Cerebellar cortex (tissue), 1 donor: ENCODE measurements around the gene R3HDM2.
"Not testable (repeated sequence)": the region's sequence is repeated elsewhere in the genome, so short reads cannot be mapped to it uniquely, and the experiment has no call there.

ENCODE experiments used
- DNase-seq: peaks from one replicate; pipeline ENCODE4 v3.0.0-alpha.2; 2015; ENCODE audit warnings: low spot score

Gene R3HDM2

DNA sequence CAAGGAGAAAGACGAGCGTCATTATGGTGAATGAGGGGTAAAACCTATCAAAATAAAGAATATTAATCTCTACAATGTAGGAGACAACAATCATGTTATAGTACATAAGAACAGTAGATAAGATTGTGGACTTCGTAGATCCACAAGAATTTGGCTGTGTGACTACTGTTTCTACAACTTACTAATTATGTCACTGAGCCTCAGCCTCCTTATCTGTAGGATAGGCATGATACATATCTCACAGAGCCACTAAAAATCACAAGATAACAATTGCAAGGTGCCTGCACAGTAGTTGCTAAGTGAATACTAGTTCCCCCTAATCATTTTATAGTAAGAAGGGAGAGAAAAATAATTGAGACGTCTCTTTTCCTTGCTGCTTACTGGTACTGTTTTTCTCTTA, 101.6 kb downstream of the R3HDM2 start:
- no peak for DNase-seq

DNA sequence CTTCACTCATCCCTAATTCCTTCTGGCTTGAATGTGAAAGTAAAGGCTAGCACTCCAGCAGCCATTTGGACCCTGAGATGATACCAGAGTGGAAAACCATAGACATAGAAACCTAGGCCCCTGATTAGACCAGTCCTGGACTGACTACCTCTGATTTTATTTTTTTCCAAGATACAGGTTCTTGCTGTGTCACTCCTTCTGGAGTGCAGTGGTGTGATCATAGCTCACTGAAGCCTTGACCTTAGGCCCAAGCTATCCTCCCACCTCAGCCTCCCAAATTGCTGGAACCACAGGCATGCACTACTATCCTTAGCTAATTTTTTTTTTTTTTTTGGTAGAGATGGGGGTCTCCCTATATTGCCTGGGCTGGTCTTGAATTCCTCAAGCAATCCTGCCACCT, 105.4 kb downstream of the R3HDM2 start:
- DNase-seq: no peak

DNA sequence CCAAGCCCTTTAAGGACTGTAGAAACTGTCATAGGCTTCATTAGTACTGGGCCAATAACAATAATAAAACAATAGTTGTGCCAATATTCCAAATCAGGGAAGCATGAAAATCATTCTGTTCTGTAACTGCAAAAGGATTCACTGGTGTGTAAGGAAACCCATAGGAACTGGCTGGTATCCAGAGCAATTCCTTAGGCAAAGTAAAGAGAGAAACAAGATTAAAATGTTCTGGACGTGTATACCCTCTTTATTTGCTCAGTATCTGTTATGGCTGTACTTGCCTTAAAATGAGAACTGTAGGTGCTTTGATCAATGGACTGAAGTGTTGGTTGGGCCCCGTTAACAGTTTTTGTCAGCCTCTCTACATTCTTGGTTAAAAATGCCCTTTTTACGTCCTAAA, 107.4 kb downstream of the R3HDM2 start:
- DNase-seq: peak; percentile 26

DNA sequence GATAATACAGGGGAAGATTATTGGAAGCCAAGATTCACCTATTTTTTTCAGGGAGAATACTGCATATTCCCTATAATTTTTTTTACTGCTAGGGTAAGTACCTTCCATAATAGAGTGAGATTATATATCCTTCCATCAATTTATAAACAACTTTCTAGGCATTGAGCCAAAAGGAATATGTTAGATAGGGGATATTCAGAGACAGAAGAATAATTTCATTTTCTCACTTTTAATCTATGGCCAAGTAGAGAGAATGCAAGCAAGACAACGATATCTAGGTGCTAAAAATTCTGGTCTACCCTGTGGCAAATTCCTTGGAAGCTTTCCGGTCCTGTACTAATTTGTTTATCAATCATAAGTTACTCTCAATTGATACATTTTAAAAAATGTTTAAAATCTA, 110.2 kb downstream of the R3HDM2 start:
- DNase-seq: no peak

DNA sequence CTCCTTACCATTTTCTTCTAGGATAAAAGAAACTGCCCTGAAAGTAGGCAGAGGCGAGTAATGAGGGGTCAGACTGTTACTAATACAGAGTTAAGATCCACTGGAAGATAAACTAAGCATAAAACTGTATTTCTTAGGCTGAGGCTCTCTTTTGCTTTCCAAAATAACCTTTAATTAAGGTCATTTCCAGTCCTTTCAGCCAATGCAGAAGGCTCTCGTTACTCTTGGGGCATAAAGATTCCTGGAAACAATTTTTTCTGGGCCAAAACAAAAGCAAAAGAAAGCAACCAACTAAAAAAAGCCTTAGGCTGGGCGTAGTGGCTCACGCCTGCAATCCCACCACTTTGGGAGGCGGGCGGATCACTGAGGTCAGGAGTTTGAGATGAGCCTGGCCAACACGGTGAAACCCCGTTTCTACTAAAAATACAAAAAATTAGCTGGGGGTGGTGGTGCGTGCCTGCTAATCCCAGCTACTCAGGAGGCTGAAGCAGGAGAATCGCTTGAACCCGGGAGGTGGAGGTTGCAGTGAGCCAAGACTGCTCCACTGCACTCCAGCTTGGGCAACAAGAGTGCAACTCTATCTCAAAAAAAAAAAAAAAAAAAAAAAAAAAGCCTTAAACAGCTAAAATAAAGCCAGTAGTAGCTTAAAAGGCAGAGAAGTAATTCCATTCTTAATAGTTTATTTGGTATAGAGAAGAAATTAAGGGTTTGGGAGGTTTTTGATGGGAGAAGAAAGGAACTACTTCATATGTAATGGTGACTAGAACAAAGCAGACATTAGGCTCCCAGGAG, 111.0 kb downstream of the R3HDM2 start:
- DNase-seq: peak; percentile 12

DNA sequence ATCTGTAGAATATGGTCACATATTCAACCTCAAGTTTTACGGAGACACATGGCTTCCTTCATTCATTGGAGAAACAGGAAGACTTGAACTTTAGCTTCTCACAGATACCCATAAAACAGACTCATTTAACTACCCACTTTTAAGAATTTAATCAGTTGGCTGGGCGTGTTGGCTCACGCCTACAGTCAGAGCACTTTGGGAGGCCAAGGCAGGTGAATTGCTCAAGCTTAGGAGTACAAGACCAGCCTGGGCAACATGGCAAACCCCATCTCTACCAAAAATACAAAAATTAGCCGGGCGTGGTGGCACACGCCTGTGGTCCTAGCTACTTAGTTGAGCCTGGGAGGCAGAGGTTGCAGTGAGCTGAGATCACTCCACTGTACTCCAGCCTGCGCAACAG, 115.2 kb downstream of the R3HDM2 start:
- no peak for DNase-seq

DNA sequence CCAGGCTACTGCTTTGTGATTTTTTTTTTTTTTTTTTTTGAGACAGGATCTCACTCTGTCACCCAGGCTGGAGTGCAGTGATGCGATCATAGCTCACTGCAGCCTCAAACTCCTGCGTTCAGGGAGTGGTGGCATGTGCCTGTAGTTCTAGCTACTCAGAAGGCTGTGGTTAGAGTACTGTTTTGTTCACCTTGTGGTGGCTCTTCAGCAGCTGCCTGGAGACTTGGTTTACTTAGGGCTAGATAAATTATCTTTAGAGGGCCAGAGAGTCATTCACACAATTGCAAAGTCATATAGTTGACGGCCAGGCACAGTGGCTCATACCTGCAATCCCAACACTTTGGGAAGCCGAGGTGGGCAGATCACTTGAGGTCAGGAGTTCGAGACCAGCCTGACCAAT, 118.6 kb downstream of the R3HDM2 start:
- DNase-seq: not testable (repeated sequence)

DNA sequence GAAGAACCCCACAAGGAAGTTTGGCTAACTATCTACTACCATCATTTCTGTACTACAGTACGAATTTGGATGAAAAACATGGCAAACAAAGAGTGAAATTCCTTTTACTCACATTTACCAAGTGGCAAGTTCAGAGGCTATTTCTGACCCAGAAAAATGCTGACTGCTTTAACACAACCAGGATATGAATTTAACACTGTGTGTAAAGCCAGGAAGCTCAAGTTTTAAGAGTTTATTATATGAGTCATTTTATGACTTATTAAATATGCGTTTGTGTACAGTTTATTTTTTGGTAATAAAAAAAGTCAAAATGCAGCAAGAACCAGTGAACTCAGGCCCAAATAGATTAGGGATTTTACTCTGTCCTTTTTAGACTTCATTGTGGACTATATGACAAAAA, 121.4 kb downstream of the R3HDM2 start:
- DNase-seq: no peak

DNA sequence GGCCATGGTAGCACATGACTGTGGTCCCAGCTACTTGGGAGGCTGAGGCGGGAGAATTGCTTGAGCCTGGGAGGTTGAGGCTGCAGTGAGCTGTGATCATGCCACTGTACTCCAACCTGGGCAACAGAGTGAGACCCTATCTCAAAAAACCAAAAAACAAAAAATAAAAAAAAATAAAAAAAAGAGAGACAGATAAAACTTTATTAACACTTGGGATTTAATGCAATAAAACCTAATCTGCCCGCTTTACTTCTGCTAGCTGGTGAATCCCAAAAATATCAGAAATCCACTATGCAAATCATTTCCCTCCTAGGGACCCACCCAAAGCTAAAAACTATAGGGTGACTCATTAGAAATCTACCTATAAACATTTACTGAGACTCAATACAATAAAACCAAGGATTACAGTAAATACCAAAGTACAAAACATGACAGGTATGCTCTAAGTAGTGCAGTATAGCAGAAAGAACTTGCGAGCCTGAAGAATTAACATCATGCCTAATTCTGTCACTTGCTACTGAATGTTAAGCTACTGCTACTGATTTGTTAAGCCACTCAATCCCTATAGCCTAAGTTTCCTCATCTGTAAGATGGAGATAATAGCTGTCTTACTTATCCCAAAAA, 129.8 kb downstream of the R3HDM2 start:
- no peak for DNase-seq

DNA sequence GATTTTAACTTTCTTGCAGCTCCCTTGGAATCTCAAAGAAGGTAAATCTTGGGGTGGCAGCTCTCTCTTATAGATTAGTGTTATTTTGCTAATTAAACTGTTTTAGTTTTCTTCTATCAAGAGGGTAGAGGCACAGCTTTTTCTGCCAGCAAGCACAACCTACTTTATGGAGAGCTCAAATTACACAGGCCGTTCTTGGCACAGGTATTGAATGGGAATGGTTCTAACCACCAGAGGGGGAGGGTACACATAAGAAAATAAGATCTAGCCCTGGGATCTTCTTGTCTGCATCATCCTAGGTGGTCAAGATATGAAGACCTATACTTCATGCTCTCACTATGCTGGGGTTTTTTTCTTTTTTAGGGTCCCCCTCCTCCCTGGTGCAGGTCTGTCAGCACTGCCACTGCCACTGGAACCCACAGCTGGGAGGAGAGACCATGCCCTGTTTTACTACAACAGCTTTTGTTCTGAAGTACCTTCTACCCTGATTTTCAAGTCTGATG, 131.3 kb downstream of the R3HDM2 start:
- no peak for DNase-seq

DNA sequence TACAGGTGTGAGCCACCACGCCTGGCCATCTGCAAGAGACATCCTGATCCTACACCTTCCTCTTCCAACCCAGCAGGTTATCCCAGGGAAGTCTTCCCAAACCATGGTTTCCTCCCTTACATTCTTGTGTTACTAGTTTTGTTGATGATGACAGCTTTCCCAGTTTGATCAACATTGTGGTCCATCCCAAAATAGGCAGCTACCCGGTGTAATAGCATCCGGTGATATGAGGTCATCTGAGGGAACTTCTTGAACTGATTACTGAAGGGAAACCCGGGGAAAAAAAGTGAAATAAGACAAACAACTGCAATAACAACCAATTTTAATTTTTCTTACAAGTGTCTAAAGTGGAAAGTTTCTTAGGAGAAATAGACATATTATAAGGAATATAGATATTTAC, 134.6 kb downstream of the R3HDM2 start:
- no peak for DNase-seq

DNA sequence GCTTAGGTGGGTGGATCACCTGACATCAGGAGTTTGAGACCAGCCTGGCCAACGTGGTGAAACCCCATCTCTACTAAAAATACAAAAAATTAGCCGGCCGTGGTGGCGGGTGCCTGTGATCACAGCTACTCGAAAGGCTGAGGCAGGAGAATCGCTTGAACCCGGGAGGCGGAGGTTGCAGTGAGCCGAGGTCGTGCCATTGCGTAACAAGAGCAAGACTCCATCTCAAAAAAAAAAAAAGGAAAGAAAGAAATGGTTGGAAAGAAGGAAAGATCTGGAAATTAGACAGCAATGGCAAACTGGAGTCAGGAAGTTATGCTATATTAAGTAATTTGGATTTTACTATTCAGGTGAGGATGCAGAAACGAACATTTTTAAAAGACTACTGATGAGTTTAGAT, 148.8 kb downstream of the R3HDM2 start:
- DNase-seq: not testable (repeated sequence)

DNA sequence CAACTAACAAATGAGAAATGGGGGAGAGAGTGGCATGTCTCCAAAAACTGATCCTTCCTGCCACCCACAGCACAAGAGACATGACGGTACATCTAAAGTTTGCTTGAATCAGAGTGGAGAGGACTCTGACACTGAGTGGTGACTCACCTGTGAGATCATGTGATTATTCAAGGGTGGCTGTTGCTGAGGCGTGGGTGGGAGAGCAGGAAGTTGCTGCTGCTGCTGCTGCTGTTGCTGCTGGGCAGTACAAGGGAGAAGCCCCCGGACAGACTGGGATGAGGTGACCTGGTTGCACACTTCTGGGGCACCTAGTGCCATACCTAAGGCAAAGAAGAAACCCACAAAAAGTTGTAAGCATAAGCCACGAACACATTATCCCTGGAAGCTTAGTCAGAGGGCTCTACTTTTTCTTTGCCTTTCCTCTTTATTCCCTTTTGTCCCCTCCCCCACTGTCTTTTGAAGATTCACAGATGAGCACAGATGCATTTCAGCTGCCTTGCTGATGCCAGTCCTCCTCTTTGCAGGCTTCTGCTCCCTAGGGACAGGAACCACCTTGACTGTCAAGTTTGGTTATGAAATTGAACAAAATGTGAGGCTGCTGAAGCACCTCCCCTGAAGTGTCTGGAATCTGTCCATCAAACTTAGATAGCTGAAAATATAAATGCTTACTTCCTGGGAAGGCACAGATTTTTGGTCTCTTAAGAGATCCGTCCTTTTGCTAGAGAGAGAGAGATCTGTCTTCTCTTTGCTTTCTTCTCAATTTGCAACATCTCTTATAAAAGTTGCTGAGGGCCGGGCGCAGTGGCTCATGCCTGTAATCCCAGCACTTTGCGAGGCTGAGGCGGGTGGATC, 150.4 kb downstream of the R3HDM2 start:
- DNase-seq: no peak

DNA sequence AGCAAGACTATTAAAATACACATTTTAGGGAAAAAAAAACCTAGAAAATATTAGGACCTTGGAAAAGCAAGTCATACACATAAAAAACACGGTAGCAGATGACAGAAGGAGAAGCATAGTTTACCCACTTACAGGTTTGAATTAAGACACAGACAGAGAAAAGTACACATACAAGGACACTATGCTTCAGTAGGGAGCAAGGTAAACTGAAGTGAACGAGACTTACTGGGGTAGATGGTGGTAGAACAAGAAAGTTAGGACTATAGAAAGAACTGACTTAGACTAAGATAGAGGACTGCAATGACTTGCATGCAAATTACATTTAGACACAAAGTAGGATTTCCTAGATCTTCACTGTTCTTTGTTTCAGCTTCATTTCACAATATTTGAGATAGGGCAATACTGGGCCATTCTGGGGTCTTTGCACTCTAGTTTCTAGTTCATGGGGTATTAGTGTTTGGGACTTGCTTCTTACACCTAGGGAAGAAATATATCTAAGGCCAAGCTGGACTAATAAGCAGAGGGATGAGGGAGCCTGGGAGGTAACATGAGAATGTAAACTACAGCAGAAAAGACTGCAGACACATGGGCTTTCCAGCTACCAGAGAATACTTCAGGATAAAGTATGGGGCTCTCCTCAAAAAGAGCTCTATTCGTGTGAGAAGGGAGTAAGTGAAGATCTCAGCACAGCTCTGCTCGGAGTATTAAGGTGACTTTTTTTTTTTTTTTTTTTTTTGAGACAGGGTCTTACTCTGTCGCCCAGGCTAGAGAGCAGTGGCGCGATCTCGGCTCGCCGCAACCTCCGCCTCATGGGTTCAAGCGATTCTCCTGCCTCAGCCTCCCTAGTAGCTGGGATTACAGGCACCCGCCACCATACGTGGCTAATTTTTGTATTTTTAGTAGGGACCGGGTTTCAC, 152.1 kb downstream of the R3HDM2 start:
- no peak for DNase-seq

DNA sequence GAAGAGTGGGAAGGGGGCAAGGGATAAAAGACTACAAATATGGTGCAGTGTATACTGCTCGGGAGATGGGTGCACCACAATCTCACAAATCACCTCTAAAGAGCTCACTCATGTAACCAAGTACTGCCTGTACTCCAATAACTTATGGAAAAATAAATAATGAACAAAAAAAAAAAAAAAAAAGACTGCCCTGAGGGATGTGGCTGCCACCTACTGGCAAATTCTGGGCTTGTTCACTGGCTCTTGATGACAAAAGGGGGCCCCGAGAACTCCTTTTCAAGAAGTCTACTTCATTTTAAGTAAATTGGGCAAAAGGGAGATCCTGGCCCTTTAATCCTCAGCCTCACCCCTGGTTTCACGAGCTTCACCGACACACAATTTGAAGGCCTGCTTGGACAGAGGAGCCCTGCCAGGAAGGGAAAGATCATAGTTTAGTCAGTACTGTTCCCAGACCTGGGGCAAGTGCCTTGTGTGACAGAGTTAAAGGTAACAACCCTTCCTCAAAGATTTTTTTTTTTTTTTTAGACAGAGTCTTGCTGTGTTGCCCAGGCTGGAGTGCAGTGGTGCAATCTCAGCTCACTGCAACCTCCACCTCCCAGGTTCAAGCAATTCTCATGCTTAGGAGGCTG, 153.8 kb downstream of the R3HDM2 start:
- DNase-seq: peak; percentile 44

DNA sequence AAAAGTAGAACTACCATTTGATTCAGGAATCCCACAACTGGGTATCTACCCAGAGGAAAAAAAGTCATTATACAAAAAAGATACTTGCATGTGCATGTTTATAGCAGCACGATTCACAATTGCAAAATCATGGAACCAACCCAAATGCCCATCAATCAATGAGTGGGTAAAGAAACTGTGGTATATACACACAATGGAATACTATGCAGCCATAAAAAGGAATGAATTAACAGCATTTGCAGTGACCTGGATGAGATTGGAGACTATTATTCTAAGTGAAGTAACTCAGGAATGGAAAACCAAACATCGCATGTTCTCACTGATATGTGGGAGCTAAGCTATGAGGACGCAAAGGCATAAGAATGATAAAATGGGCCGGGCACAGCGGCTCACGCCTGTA, 154.6 kb downstream of the R3HDM2 start:
- DNase-seq: not testable (repeated sequence)

DNA sequence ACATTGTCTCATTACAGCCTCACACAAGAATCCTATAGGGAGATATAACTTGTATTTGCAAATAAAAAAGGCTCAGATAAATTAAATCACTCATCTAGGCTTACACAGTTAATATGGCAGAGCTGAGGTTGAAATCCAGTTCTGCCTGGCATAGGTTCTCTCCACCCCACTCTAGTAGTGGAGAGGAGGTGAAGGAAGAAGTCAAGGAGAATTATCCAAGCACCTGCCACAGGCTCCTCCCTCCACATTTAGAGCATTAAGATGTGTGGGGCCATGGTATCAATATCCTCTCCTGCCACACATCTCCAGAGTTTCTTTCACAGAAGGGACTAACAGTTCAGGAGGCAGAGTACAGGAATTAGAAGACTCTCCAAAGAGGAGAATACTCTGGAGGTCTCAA, 157.3 kb downstream of the R3HDM2 start:
- DNase-seq: no peak

DNA sequence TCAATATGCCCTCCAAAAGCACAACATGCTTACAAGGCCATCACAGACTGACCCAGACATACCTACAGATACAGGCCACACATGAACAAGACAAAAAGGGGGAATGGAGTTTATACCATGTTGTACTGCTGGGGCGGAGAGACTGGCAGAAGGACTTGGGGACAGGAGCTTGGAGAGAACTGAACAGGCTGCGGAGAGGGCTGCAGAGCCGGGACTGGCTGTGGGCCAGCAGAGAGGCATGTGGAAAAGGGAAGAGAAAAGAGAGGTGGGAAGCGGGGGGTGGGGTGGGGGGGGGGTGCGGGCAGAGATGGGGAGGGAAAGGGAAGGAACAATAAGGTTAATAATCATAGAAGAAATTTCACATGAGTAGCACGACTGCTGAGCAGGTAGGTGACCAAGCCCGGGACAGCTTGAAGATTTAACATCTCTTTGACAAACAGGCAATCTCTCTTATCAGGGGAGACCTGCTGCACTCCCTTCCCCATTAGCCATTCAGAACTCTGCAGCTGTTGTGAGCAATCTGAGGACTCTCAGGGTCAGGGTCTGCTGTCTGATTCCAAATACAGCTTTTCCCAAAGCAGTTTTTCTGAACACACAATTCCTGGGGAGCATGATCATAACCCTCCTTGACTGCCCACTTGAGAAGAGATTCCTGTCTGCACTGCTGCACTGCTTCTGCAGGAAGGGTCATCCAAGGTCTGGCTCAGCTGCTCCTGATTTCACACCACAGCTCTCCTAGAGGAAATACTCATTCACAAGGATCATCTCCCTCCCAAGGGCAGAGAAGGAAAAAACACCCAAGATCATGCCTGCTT, 158.3 kb downstream of the R3HDM2 start:
- peak; percentile 45 for DNase-seq

DNA sequence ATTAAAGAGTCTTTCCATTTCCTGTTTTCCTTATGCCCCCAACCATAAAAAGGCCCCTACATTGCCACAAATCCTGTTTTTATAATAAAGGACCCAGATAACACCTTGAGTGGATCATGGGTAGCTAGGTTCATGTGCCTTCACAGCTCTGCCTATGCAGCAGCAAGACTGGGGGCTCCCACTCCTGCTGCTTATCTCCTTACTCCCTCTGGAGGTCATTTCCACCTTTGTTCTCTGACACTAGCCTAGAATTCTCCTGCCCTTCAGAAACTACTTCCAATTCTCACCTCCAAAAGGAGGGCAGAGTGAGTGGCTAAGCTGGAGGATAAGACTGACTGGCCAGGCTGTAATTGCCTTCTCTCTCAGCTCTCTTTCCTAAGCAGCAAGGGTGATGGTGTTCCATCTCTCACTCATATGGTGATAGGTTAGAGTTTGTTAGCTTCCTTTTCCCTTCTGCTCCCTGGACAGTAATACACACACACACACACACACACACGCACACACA, 159.8 kb downstream of the R3HDM2 start:
- peak; percentile 11 for DNase-seq

DNA sequence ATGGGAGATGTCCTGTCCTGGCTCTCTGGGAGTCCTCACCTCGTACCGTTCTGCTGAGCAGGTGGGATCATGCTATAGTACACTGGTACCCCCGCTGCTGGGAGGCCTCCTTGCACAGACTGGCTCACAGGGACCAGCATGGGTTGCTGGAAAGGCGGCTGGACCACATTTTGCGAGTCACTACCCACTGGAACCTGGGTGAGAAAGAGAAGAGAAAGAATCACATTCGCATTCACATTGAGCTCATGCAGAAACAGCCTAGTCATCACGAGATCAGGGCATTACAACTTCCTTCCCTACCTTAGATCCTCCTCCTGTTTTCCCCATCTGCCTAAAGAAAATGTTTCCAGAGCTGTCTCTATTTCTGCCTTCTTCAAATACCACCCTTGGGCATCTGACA, 162.6 kb downstream of the R3HDM2 start:
- DNase-seq: no peak
